GM21423 (cell line): Measurements from ENCODE around the gene HBG2.
"Not testable (repeated sequence)": the region's sequence is repeated elsewhere in the genome, so short reads cannot be mapped to it uniquely, and the experiment has no call there.

Experiments
- ATAC-seq: cut with Tn5 transposase; IDR thresholded peaks from one replicate; pipeline ENCODE4 v1.9.1; 2021; ENCODE audit warnings: mild to moderate bottlenecking, moderate library complexity; ENCODE audit not compliant: unreplicated experiment

HBG2 gene

DNA sequence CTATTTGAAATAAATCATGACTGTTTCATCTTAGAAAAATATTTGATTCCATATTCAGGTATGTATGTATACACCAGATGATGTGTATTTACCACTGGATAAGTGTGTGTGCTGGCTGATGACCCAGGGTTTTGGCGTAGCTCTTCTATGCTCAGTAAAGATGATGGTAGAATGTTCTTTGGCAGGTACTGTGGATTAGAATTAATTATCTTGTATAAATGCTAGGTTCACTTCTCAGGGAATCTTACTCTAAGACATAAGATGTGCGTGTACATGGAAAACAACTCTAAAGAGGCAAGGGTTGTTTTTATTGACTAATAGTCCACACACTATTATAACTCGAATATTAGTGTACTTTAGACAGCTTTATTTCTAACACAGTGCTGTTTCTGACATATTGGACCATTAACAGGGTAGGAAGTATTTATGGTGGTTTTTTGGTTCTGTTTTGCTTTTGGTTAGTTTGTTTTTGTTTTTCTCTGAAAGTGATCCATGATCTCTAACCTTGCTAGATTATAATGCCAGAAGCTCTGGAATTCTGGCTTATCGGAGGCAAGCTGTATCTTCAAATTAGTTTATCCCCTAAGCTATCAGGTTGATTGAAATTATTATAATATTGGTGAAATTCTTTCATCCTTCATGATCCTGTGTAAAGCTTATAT, 3.9 kb downstream of the HBG2 start:
- ATAC-seq: no peak

DNA sequence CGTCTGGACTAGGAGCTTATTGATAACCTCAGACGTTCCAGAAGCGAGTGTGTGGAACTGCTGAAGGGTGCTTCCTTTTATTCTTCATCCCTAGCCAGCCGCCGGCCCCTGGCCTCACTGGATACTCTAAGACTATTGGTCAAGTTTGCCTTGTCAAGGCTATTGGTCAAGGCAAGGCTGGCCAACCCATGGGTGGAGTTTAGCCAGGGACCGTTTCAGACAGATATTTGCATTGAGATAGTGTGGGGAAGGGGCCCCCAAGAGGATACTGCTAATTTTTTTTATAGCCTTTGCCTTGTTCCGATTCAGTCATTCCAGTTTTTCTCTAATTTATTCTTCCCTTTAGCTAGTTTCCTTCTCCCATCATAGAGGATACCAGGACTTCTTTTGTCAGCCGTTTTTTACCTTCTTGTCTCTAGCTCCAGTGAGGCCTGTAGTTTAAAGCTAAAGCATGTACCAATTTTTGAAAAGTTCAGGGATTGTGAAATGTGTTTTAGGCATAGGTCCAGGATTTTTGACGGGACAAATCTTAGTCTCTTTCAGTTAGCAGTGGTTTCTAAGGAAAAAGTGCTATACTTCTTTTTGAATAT, 4.7 kb downstream of the HBG2 start, which contains the start of gene HBG1:
Gene HBG1 (minus strand): TSS at position 51 of the 590 bp plus-strand sequence. CDS start 53 bp downstream, outside the sequence.
- not testable (repeated sequence) for ATAC-seq

GRCh38 chr11:5248498-5248897, 6.1 kb downstream of the HBG2 start:
- not testable (repeated sequence) for ATAC-seq

- no peak for ATAC-seq
Measured at GRCh38 chr11:5247472-5248192, 6.9 kb downstream of the HBG2 start.

- ATAC-seq: no peak
Measured at GRCh38 chr11:5246772-5247471, 7.7 kb downstream of the HBG2 start.

- no peak for ATAC-seq
Measured at GRCh38 chr11:5245155-5245554, 9.4 kb downstream of the HBG2 start.

DNA sequence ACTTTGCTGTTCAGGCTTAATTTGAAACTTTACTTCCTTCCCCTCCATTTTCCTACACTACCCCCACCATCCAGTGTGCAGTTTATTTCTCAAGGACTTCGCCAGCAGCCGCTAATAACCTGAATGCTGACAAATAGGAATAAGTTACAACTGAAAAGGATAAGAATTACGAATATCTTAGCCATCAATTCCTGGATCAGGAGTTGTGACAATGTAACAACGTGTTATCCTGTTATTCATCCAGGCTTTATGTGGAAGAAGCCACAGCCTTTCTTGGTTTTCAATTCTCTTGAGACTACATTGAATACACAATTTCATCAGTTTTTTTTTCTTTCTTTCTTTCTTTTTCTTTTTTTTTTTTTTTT, 10.8 kb downstream of the HBG2 start:
- ATAC-seq: no peak

DNA sequence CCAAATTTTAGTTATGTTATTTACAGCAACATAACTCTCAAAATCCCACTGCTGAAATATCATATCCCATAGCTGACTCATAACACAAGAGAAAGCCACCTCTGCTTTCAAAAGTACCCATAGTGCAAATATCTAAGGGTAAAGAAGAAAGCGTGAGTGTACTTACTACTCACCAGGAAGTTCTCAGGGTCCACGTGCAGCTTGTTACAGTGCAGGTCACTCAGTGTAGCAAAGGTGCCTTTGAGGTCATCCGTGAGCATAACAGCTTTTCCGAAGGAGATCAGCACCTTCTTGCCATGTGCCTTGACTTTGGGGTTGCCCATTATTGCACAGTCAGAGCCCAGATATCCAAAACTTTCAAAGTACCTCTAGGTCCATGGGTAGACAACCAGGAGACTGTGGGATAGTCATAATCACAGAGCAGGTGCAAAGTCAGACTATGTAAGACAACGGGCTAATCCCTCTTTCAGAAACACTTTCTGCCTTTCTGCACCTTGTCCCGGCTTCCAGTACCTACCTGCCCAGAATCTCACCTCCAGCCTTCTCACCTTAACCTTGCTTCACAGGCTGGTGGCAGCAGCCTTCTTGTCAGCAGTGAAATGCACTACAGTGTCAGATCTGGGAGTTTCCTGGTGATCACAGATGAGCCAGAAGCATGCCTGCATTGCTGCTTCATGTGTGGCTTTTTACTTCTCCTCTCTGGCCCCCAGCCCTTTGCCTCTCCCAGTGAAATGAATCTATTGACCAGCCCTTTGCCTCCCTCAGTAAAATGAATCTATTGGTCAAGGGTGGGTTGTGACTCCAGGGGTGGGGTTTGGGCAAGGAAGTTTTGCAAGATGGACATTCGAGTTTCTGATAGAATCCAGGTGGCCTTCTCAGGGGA, 11.4 kb downstream of the HBG2 start:
- ATAC-seq: no peak

- ATAC-seq: no peak
Measured at GRCh38 chr11:5242208-5242607, 12.4 kb downstream of the HBG2 start.

GRCh38 chr11:5241458-5241857, 13.1 kb downstream of the HBG2 start:
- ATAC-seq: no peak

- ATAC-seq: no peak
Measured at GRCh38 chr11:5240458-5240857, 14.1 kb downstream of the HBG2 start.

- no peak for ATAC-seq
Measured at GRCh38 chr11:5240056-5240455, 14.5 kb downstream of the HBG2 start.

GRCh38 chr11:5239046-5239445, 15.5 kb downstream of the HBG2 start:
- no peak for ATAC-seq

DNA sequence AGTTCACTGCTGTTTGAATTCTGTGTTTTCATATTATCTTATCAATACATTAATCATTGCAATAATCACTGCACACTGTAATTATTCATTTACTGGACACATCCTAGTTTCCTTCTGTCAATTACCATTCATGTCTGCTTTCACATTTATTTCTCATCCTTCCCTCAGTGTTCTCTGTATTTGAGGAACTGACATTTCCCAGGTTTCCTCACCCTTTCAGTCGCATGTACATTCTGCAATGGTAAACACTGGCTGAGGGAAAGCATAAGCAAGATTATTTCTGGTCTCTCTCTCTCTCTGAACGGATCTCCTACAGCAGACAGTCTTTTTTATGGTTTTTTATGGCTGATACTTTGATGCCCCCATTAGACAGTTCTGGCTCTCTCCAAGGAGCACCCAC, 16.1 kb downstream of the HBG2 start:
- no peak for ATAC-seq

- ATAC-seq: no peak
Measured at GRCh38 chr11:5237420-5237819, 17.2 kb downstream of the HBG2 start.

DNA sequence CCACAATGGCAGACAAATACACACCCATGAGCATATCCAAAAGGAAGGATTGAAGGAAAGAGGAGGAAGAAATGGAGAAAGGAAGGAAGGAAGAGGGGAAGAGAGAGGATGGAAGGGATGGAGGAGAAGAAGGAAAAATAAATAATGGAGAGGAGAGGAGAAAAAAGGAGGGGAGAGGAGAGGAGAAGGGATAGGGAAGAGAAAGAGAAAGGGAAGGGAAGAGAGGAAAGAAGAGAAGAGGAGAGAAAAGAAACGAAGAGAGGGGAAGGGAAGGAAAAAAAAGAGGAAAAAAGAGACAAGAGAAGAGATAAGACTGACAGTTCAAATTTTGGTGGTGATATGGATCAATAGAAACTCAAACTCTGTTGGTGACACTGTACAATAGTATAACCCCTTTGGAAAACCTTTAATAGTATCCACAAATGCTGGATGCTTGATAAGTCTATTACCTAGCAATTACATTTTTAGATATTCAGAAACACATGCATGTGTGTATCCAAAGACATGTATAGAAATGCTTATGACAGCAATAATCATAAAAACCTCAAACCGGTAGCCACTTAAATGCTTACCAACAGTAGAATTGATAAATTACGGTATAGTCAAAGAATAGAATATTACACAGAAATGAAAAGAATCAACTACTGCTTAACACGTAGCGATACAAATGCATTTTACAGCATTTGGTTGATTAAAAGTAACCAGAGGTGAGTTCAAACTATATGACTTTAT, 19.1 kb downstream of the HBG2 start:
- no peak for ATAC-seq

DNA sequence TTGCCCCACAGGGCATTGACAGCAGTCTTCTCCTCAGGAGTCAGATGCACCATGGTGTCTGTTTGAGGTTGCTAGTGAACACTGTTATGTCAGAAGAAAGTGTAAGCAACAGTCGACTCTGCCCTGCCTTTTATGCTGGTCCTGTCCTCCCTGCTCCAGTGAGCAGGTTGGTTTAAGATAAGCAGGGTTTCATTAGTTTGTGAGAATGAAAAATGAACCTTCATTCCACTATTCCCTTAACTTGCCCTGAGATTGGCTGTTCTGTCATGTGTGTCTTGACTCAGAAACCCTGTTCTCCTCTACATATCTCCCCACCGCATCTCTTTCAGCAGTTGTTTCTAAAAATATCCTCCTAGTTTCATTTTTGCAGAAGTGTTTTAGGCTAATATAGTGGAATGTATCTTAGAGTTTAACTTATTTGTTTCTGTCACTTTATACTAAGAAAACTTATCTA, 20.2 kb downstream of the HBG2 start, which contains the start of gene HBD:
Gene HBD (minus strand): TSS at position 103 of the 454 bp plus-strand sequence. CDS start 50 bp downstream, at position 53.
- ATAC-seq: peak; percentile 87

DNA sequence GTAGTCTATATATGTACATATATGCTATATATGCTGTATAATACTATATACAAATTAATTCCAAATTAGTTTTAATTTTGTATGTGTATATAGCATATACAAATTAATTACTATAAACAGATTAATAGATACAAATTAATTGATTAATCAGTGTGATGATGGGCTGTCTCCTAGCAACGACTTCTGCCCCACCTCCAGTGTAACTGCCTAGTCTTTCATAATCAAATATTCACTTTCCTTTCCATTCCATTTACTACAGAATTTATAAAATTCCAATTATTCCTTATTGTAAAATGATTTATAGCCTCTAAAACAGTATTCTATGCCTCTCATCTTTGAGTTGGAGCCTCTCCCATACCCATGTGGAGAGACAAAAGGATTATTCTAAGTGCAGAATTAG, 21.3 kb downstream of the HBG2 start:
- ATAC-seq: no peak

DNA sequence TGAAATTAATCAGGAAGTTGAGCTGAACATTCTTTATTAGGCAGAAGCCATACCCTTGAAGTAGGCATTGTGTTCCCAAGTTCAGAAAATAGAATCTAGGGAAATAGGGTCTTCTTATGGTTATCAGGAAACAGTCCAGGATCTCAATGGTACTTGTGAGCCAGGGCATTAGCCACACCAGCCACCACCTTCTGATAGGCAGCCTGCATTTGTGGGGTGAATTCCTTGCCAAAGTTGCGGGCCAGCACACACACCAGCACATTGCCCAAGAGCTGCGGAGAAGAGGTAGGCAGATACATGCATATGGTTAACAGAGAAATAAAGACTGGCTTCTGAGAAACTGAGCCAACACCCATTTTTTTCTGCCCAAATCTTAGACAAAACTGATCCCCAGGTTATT, 21.8 kb downstream of the HBG2 start:
- no peak for ATAC-seq

DNA sequence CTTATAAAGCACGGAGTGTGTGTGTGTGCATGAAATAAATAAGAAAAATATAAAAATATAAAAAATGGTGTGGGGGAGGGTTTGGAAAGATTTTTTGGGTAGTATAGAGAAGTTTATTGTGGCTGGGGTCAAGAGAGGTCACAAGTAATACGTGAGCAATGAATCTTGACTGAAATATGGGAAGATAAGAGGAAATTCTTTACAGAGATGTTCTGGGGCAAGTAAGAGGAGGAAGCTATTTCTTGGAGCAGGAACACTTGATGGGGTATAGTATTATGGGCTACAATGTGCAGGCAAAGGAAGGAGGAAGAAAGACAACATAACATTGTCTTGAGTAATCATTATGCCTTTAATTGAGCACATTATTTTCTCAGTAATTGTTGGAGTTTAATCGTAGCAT, 22.4 kb downstream of the HBG2 start:
- ATAC-seq: no peak
